ENCODE results near the gene SDC4. TPM values are rescaled to one million over a fixed set of nuclear protein-coding genes. Genes with fewer than 3 reads are reported as not detected.

SDC4 gene
- total RNA-seq, 1 donor from 2014 or later = 67.2 TPM

- TF ChIP-seq CTCF (conservative IDR thresholded peaks at IDR 0.05) = no peak
- H3K4me3 Mint-ChIP-seq = peak overlapping the region; percentile 96
- no peak for DNase-seq (ENCODE audit: extremely low spot score, unreplicated experiment)
- no peaks in the 10 kb centered on the region for H3K9me3 Mint-ChIP-seq
- H3K27ac Mint-ChIP-seq = peak overlapping the region; percentile 96
- H3K36me3 Mint-ChIP-seq = peaks cover 17% of the 10 kb centered on the region
- no peaks in the 10 kb centered on the region for H3K27me3 Mint-ChIP-seq
- peaks cover 77% of the 10 kb centered on the region for H3K4me1 Mint-ChIP-seq (ENCODE audit: unreplicated experiment)
Observed at GRCh38 chr20:45340236-45340847, 7.9 kb downstream of the SDC4 start.

GRCh38 chr20:45339799-45340198 is 8.4 kb downstream of the SDC4 start:
- Mint-ChIP-seq H3K27me3 (no peaks in the 10 kb centered on the region), H3K9me3 (no peaks in the 10 kb centered on the region), H3K4me1 (ENCODE audit: unreplicated experiment) (peaks cover 71% of the 10 kb centered on the region), H3K4me3 (peak overlapping the region; percentile 49), H3K36me3 (peaks cover 13% of the 10 kb centered on the region), H3K27ac (peak overlapping the region; percentile 96)
- no peak for DNase-seq (ENCODE audit: extremely low spot score, unreplicated experiment)
- no peak for TF ChIP-seq CTCF (conservative IDR thresholded peaks at IDR 0.05)

- peaks cover 68% of the 10 kb centered on the region for H3K4me1 Mint-ChIP-seq (ENCODE audit: unreplicated experiment)
- no peaks in the 10 kb centered on the region for H3K9me3 Mint-ChIP-seq
- H3K36me3 Mint-ChIP-seq = peaks cover 13% of the 10 kb centered on the region
- H3K4me3 Mint-ChIP-seq = peak overlapping the region; percentile 54
- TF ChIP-seq CTCF (conservative IDR thresholded peaks at IDR 0.05) = no peak
- H3K27me3 Mint-ChIP-seq = no peaks in the 10 kb centered on the region
- H3K27ac Mint-ChIP-seq = peak overlapping the region; percentile 96
- no peak for DNase-seq (ENCODE audit: extremely low spot score, unreplicated experiment)
Observed at GRCh38 chr20:45339084-45339483, 9.1 kb downstream of the SDC4 start.

GRCh38 chr20:45338121-45339030 is 9.8 kb downstream of the SDC4 start:
- peak overlapping the region; percentile 71 for H3K4me3 Mint-ChIP-seq
- H3K36me3 Mint-ChIP-seq = peaks cover 13% of the 10 kb centered on the region
- TF ChIP-seq CTCF (conservative IDR thresholded peaks at IDR 0.05) = no peak
- H3K9me3 Mint-ChIP-seq = no peaks in the 10 kb centered on the region
- H3K27me3 Mint-ChIP-seq = no peaks in the 10 kb centered on the region
- no peak for DNase-seq (ENCODE audit: extremely low spot score, unreplicated experiment)
- peaks cover 62% of the 10 kb centered on the region for H3K4me1 Mint-ChIP-seq (ENCODE audit: unreplicated experiment)
- H3K27ac Mint-ChIP-seq = peak overlapping the region; percentile 96

GRCh38 chr20:45337367-45338120 is 10.7 kb downstream of the SDC4 start:
- Mint-ChIP-seq H3K4me3 (peak overlapping the region; percentile 71), H3K36me3 (peaks cover 13% of the 10 kb centered on the region), H3K4me1 (ENCODE audit: unreplicated experiment) (peaks cover 54% of the 10 kb centered on the region), H3K27me3 (no peaks in the 10 kb centered on the region), H3K9me3 (no peaks in the 10 kb centered on the region), H3K27ac (peak overlapping the region; percentile 96)
- TF ChIP-seq CTCF (conservative IDR thresholded peaks at IDR 0.05) = no peak
- no peak for DNase-seq (ENCODE audit: extremely low spot score, unreplicated experiment)
